Medulla oblongata (tissue), 1 donor: ENCODE data around the gene MATN4.
A peak's percentile ranks its signal among the peaks of the same experiment; 100 is the strongest.

ENCODE experiments used
- DNase-seq: peaks from one replicate; pipeline ENCODE4 v3.0.0-alpha.2; 2015; ENCODE audit errors: extremely low spot score

MATN4 gene

GRCh38 chr20:45315672-45316071, 7.6 kb upstream of the MATN4 start:
- DNase-seq, result no peak

- no peak for DNase-seq
Observed at GRCh38 chr20:45313943-45314342, 5.8 kb upstream of the MATN4 start.

- no peak for DNase-seq
Observed at GRCh38 chr20:45313065-45313695, 5.1 kb upstream of the MATN4 start.

DNA sequence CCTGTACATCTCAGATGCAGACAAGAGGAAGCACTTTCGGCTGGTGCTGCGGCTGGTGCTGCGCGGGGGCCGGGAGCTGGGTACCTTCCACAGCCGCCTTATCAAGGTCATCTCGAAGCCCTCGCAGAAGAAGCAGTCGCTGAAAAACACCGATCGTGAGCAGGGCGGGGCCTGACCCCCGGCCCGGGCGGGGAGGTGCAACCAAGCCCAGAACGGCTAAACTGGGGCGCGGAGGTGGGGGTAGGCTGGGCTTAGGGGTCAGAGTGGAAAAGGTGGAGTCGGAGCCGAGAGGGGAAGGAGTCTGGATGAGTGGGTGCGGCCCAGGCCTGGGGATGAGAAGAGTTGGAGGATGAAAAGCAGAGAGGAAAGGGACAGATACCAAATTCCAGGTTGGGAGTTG, 4.1 kb upstream of the MATN4 start:
- DNase-seq, result no peak

- DNase-seq, result peak; percentile 27
Observed at GRCh38 chr20:45311589-45312211, 3.6 kb upstream of the MATN4 start.

DNA sequence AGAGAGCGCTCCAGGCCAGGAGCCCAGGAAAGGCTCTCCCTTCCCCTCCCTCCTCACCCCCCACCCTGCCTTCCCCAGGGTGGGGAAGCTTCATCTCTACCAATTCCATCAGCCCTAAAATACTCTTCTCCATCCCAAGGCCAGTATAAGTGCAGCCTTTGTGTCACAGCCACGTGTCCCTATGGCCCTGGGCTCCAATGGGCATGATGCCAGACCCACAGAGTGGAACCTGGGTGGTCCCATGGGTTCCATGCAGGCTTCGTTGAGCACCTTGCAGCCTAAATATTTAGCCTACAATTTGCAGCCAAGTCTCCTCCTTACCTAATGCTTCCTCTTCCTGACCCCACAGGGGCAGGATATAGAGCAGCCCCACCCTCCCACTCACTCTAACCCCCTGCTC, 976 bp upstream of the MATN4 start:
- DNase-seq, result no peak

DNA sequence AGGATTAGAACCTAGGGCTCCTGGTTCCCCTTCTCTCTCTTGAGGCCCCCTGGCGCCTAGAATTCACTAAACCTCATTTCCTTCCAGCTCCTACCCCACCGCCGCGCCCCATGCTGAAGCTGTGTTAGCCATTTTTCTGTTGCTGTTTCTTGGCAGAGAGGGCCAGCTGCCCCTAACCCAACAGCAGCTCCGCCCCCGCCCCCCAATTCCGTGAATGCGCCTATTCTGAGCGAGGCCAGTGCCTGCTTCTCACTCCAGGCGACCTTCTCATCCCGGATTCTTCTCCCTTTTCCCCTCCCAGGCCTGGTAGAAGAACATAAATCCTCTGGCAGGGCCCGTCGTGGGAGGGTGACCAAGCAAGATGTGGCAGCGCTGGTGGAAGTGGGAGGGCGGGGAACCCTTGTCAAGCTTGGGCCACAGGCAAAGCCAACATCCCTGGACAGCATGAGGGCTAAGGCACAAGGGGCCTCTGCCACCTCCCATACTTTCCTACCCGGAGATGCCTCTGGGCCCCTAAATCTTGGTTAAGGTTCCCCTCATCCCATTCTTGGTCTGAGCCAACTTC, 941 bp downstream of the MATN4 start:
- no peak for DNase-seq

DNA sequence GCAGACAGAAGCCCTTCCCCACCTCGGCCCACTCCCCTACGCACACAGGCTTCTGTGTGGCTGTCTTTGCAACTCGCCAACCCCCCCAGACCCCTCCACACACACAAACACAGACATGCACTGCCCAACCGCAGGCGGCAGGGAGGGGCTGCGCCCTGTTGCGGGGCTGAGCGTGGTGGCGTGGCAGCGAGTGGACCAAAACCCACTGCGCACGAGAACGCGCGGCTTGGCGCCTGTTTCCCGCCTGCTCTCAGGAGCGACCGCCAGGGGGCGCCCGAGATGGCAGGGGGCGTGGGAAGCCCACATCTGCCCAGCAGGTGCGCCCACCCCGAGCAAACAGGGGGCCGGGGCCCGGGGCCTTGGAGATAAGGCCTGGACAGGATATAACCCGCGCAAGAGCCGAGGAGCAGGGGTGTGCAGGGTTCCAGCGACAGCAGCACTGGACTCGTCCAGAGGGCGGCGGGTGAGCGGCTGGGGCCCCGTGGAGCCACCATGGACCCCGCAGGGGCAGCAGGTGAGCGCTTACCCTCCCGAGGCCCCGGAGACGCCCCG, 1.6 kb downstream of the MATN4 start, which contains the start of gene RBPJL:
RBPJL (plus strand) TSS at position 410 of the 552 bp plus-strand sequence; CDS start at position 493, 83 bp downstream.
- no peak for DNase-seq

DNA sequence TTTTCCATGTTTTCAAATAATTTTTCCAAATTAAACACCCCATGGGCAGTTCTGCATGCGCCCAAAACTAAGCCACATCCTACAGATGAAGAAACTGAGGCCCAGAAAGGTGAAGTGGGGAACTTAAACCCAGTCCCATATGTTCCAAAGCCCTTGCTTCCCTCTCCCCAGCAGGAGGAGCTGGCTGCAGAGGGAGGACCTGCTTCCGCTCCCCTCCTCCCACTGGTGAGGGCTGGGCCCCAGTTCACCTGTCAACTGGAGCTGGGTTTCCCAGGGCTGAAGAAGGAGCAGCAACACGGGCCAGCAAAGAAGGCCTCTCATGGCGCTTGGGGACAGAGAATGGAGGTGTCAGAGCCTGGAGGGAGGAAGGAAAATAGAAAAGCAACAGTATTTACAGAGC, 2.8 kb downstream of the MATN4 start:
- DNase-seq, result no peak

GRCh38 chr20:45304464-45304999, 3.6 kb downstream of the MATN4 start:
- DNase-seq, result no peak

- DNase-seq, result no peak
Observed at GRCh38 chr20:45303586-45304463, 4.3 kb downstream of the MATN4 start.

- DNase-seq, result no peak
Observed at GRCh38 chr20:45301824-45302271, 6.3 kb downstream of the MATN4 start.

- DNase-seq, result no peak
Observed at GRCh38 chr20:45300961-45301360, 7.1 kb downstream of the MATN4 start.

- no peak for DNase-seq
Observed at GRCh38 chr20:45299786-45300185, 8.3 kb downstream of the MATN4 start.

DNA sequence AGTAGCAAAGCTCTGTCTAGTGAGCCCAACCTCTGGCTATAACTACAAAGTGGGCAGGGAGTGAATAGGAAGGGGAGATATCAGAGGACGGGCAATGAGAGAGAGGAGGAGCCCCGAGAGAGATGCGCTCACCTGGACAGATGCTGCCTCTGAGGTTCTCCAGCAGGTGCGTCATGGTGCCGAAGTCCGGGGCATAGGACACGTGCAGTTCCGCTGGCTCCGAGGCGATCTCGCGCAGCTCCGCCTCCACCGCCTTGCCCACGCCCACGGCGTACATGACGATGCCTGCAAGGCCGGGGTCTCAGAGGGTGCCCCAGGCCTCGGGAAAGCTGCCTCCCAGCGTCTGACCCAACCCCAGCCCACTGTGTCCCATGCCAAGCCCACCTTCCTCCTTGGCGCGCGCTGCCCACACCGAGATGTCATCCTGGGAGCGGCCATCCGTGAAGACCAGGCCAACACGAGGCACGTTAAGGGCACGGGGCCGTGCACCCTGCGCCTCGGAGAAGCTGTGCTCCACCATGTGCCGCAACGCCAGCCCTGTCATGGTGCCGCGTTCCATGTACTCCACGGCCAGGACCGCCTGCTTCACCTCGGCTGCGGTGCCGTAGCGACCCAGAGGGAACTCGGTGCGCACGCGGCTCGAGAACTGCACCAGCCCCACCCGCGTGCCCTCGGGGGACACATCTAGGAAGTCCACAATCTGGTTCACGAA, 10.2 kb downstream of the MATN4 start:
- no peak for DNase-seq

- no peak for DNase-seq
Observed at GRCh38 chr20:45294659-45295058, 13.4 kb downstream of the MATN4 start.

- no peak for DNase-seq
Observed at GRCh38 chr20:45294003-45294368, 14.1 kb downstream of the MATN4 start.

- peak; percentile 61 for DNase-seq
Observed at GRCh38 chr20:45293041-45294002, 14.8 kb downstream of the MATN4 start.

DNA sequence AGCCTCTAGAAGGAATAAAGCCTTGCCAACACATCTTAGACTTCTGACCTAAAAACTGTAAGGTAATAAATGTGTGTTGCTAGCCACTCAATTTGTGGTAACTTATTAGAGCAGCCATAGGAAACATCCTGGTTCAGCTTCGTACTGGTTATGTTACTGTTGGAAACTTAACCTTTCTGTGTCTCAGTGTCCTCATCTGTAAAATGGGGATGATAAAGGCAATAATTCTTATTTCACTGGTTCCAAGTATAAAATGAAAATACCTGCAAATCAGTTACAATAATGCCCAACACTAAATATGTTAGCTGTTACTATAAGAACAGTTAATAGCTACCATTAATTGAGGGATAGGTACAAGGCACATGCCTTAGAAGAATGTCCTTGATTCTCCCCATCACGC, 15.8 kb downstream of the MATN4 start:
- DNase-seq, result no peak

- no peak for DNase-seq
Observed at GRCh38 chr20:45291526-45291925, 16.6 kb downstream of the MATN4 start.
